ENCODE measurements around the gene NFKB1. TPM values are rescaled to one million over a fixed set of nuclear protein-coding genes. Genes with fewer than 3 reads are reported as not detected.
"Not testable (repeated sequence)": the region's sequence is repeated elsewhere in the genome, so short reads cannot be mapped to it uniquely, and the experiment has no call there.

The NFKB1 gene
- total and polyA plus RNA-seq, 8 donors, result 7.0 to 33.5 (median 15.4) TPM

- no peaks in the 10 kb centered on the region for H3K9me3 ChIP-seq
- H3K27me3 ChIP-seq, result no peaks in the 10 kb centered on the region
- no peak for FAIRE-seq
- H3K4me1 ChIP-seq, result no peaks in the 10 kb centered on the region
- intact Hi-C loops (cut with DNase I), result no loop called here
- no peak overlapping the region for H3K4me3 ChIP-seq
- H3K36me3 ChIP-seq, result no peaks in the 10 kb centered on the region
- peak in 3 of 6 donors; percentile 14 to 57 (median 53) for DNase-seq
- no peak for ATAC-seq
- TF ChIP-seq CTCF (IDR thresholded peaks at IDR 0.05), result no peak
- no peak overlapping the region for H3K27ac ChIP-seq
- 94 to 98% methylated on average over 14 to 17 of the region's 17 CpGs for WGBS, 2 donors
Measured at GRCh38 chr4:102483120-102483519, 18.0 kb upstream of the NFKB1 start.

GRCh38 chr4:102483990-102484692 lies 17.0 kb upstream of the NFKB1 start:
- H3K9me3 ChIP-seq; H3K4me1 ChIP-seq; H3K27me3 ChIP-seq; H3K27ac ChIP-seq; H3K36me3 ChIP-seq; DNase-seq; ATAC-seq; H3K4me3 ChIP-seq; intact Hi-C loops (cut with DNase I); FAIRE-seq: not testable (repeated sequence)
- WGBS, 2 donors, result 81 to 83% methylated on average over 19 of the region's 19 CpGs

- FAIRE-seq (no peak), ATAC-seq (no peak)
- H3K27ac ChIP-seq, result no peak overlapping the region
Measured at GRCh38 chr4:102492531-102493241, 8.5 kb upstream of the NFKB1 start.

GRCh38 chr4:102493257-102493656 lies 7.9 kb upstream of the NFKB1 start:
- Histone ChIP-seq H3K4me1 (peaks cover 0 to 10% (median 9%) of the 10 kb centered on the region in 3 donors), H3K27ac (peak overlapping the region in 1 of 4 donors; percentile 42), H3K4me3 (no peak overlapping the region), H3K27me3 (no peaks in the 10 kb centered on the region), H3K9me3 (no peaks in the 10 kb centered on the region), H3K36me3 (no peaks in the 10 kb centered on the region)
- intact Hi-C loops (cut with DNase I), result no loop called here
- no peak for ATAC-seq
- no peak for DNase-seq
- WGBS, 2 donors, result 73 to 85% methylated on average over 1 of the region's 1 CpG
- TF ChIP-seq CTCF (IDR thresholded peaks at IDR 0.05), result no peak
- FAIRE-seq, result no peak

More at GRCh38 chr4:102492531-102493241, 8.5 kb upstream of the NFKB1 start:
- Histone ChIP-seq H3K36me3 (no peaks in the 10 kb centered on the region), H3K9me3 (no peaks in the 10 kb centered on the region), H3K4me1 (peaks cover 0 to 10% (median 9%) of the 10 kb centered on the region in 3 donors), H3K27me3 (no peaks in the 10 kb centered on the region), H3K4me3 (no peak overlapping the region)
- DNase-seq, result no peak
- WGBS, 2 donors, result 74 to 79% methylated on average over 2 of the region's 2 CpGs
- no peak for TF ChIP-seq CTCF (IDR thresholded peaks at IDR 0.05)
- intact Hi-C loops (cut with DNase I), result no loop called here

- 27 to 28% methylated on average over 1 of the region's 1 CpG for WGBS, 2 donors
- Histone ChIP-seq H3K27me3 (no peaks in the 10 kb centered on the region), H3K4me1 (peaks cover 0 to 10% (median 9%) of the 10 kb centered on the region in 3 donors), H3K4me3 (no peak overlapping the region), H3K36me3 (no peaks in the 10 kb centered on the region), H3K9me3 (no peaks in the 10 kb centered on the region), H3K27ac (peak overlapping the region in 2 of 4 donors; percentile 34 to 42)
- no peak for FAIRE-seq
- intact Hi-C loops (cut with DNase I), result no loop called here
- peak; percentile 55 to 88 (median 72) for ATAC-seq
- no peak for DNase-seq
- TF ChIP-seq CTCF (IDR thresholded peaks at IDR 0.05), result no peak
Measured at GRCh38 chr4:102493794-102494193, 7.4 kb upstream of the NFKB1 start.
